H9 (cell line): Measurements from ENCODE around the gene MAP3K9. TPM values are rescaled to one million over a fixed set of nuclear protein-coding genes. Genes with fewer than 3 reads are reported as not detected.

Source experiments
- DNase-seq: peaks from one replicate; pipeline ENCODE4 v3.0.0-alpha.2; 2017
- H2AFZ ChIP-seq: one replicate; pipeline ENCODE4 v1.6.1; 2013; ENCODE audit warnings: mild to moderate bottlenecking, low read length, control low read depth, moderate library complexity
- H2AK5ac ChIP-seq: 2 replicates; pipeline ENCODE4 v1.6.1; 2013; ENCODE audit warnings: low read length, control low read depth, mixed read lengths; ENCODE audit not compliant: insufficient read length
- H2BK120ac ChIP-seq: one replicate; pipeline ENCODE4 v1.6.1; 2013; ENCODE audit warnings: low read depth, mild to moderate bottlenecking, low read length, control low read depth, inconsistent platforms; ENCODE audit not compliant: poor library complexity, severe bottlenecking
- H2BK12ac ChIP-seq: 2 replicates; pipeline ENCODE4 v1.6.1; 2013; ENCODE audit warnings: low read length, control low read depth, mixed read lengths, low read depth; ENCODE audit not compliant: insufficient read length
- H2BK15ac ChIP-seq: 2 replicates; pipeline ENCODE4 v1.6.1; 2013; ENCODE audit warnings: low read depth, low read length, control low read depth
- H2BK20ac ChIP-seq: one replicate; pipeline ENCODE4 v1.6.1; 2013; ENCODE audit warnings: low read depth, mild to moderate bottlenecking, low read length, control low read depth, inconsistent platforms; ENCODE audit not compliant: poor library complexity, severe bottlenecking
- H2BK5ac ChIP-seq: 2 replicates; pipeline ENCODE4 v1.6.1; 2013; ENCODE audit warnings: low read length, control low read depth, mixed read lengths; ENCODE audit not compliant: insufficient read length
- H3K14ac ChIP-seq: 2 replicates; pipeline ENCODE4 v1.6.1; 2013; ENCODE audit warnings: low read length, control low read depth; ENCODE audit not compliant: insufficient read depth
- H3K18ac ChIP-seq: 2 replicates; pipeline ENCODE4 v1.6.1; 2013; ENCODE audit warnings: low read depth, mild to moderate bottlenecking, mixed read lengths, low read length, control low read depth; ENCODE audit not compliant: insufficient read length
- H3K23ac ChIP-seq: 2 replicates; pipeline ENCODE4 v1.6.1; 2013; ENCODE audit warnings: low read length, control low read depth, mixed read lengths, low read depth; ENCODE audit not compliant: insufficient read length
- H3K23me2 ChIP-seq: 2 replicates; pipeline ENCODE4 v1.6.1; 2013; ENCODE audit warnings: low read depth, mild to moderate bottlenecking, mixed read lengths, low read length, control low read depth; ENCODE audit not compliant: insufficient read length, poor library complexity, severe bottlenecking
- H3K27ac ChIP-seq: 2 replicates; pipeline ENCODE4 v1.5.1; 2013; ENCODE audit warnings: low read length, control low read depth, mixed read lengths, low read depth; ENCODE audit not compliant: insufficient read length
- H3K27me3 ChIP-seq: 2 replicates; pipeline ENCODE4 v1.6.1; 2013; ENCODE audit warnings: low read length, control low read depth, inconsistent platforms; ENCODE audit not compliant: insufficient read depth
- H3K4ac ChIP-seq: 2 replicates; pipeline ENCODE4 v1.6.1; 2013; ENCODE audit warnings: low read depth, mild to moderate bottlenecking, control low read depth, inconsistent platforms, low read length, moderate library complexity
- H3K4me1 ChIP-seq: 2 replicates; pipeline ENCODE4 v1.6.1; 2013; ENCODE audit warnings: low read length, control low read depth, inconsistent platforms; ENCODE audit not compliant: insufficient read depth
- H3K4me2 ChIP-seq: 2 replicates; pipeline ENCODE4 v1.6.1; 2013; ENCODE audit warnings: low read length, control low read depth, mixed read lengths; ENCODE audit not compliant: insufficient read length, insufficient read depth
- H3K56ac ChIP-seq: 2 replicates; pipeline ENCODE4 v1.6.1; 2013; ENCODE audit warnings: low read depth, mild to moderate bottlenecking, mixed read lengths, low read length, control low read depth; ENCODE audit not compliant: insufficient read length
- H3K79me1 ChIP-seq: 2 replicates; pipeline ENCODE4 v1.6.1; 2013; ENCODE audit warnings: low read depth, mild to moderate bottlenecking, moderate library complexity, low read length, control low read depth, inconsistent platforms; ENCODE audit not compliant: insufficient read depth, poor library complexity, severe bottlenecking
- H3K79me2 ChIP-seq: 2 replicates; pipeline ENCODE4 v1.6.1; 2013; ENCODE audit warnings: low read length, control low read depth, inconsistent platforms; ENCODE audit not compliant: insufficient read depth
- H3K9ac ChIP-seq: 2 replicates; pipeline ENCODE4 v1.6.1; 2013; ENCODE audit warnings: low read length, control low read depth, mixed read lengths; ENCODE audit not compliant: insufficient read length; ENCODE audit errors: extremely low read depth
- H3K9me3 ChIP-seq: one replicate; pipeline ENCODE4 v1.6.1; 2013; ENCODE audit warnings: low read depth, low read length, inconsistent platforms; ENCODE audit not compliant: control insufficient read depth
- H3T11ph ChIP-seq: one replicate; pipeline ENCODE4 v1.6.1; 2013; ENCODE audit warnings: mild to moderate bottlenecking, low read length, control low read depth, inconsistent platforms
- H4K20me1 ChIP-seq: one replicate; pipeline ENCODE4 v1.6.1; 2013; ENCODE audit not compliant: control insufficient read depth, insufficient read length, insufficient read depth
- H4K5ac ChIP-seq: 2 replicates; pipeline ENCODE4 v1.6.1; 2013; ENCODE audit warnings: low read depth, mild to moderate bottlenecking, mixed read lengths, low read length, control low read depth; ENCODE audit not compliant: insufficient read length
- H4K8ac ChIP-seq: replicated peaks from 2 replicates; pipeline ENCODE4 v1.6.1; 2013; ENCODE audit warnings: low read length, control low read depth, mixed read lengths, low read depth; ENCODE audit not compliant: insufficient read length
- H4K91ac ChIP-seq: 2 replicates; pipeline ENCODE4 v1.6.1; 2013; ENCODE audit warnings: low read depth, mild to moderate bottlenecking, moderate library complexity, mixed read lengths, low read length, control low read depth; ENCODE audit not compliant: insufficient read length
- H3K27ac Mint-ChIP-seq, 3 experiments: 2 replicates in 2 of 3; 3 replicates in 1 of 3; pipeline ENCODE4 v1.8.0; 2020 to 2021; ENCODE audit warnings: mixed read lengths in 3 of 3, mild to moderate bottlenecking in 1 of 3, moderate library complexity in 1 of 3
- H3K27me3 Mint-ChIP-seq: 2 replicates; pipeline ENCODE4 v1.8.0; 2021; ENCODE audit warnings: low read depth, mild to moderate bottlenecking, moderate library complexity, mixed read lengths
- H3K36me3 Mint-ChIP-seq, 3 experiments: 2 replicates in 2 of 3; 3 replicates in 1 of 3; pipeline ENCODE4 v1.8.0; 2020 to 2021; ENCODE audit warnings: low read depth in 3 of 3, mixed read lengths in 3 of 3; ENCODE audit not compliant: insufficient read depth in 1 of 3
- H3K4me1 Mint-ChIP-seq, 2 experiments: 2 replicates each; pipeline ENCODE4 v1.8.0; 2020; ENCODE audit warnings: mixed read lengths in 2 of 2
- H3K4me3 Mint-ChIP-seq, 2 experiments: 2 replicates in 1 of 2; 3 replicates in 1 of 2; pipeline ENCODE4 v1.8.0; 2020 to 2021; ENCODE audit warnings: mild to moderate bottlenecking in 2 of 2, mixed read lengths in 2 of 2, moderate library complexity in 1 of 2
- H3K9me3 Mint-ChIP-seq, 2 experiments: 2 replicates in 1 of 2; 3 replicates in 1 of 2; pipeline ENCODE4 v1.8.0; 2020; ENCODE audit warnings: mild to moderate bottlenecking in 2 of 2, mixed read lengths in 2 of 2, moderate library complexity in 1 of 2
- WGBS: extraction: QIAGEN DNeasy Blood & Tissue Kit; methylation state at CpG from one replicate; pipeline ENCODE4 v1.1.7; 2013; ENCODE audit warnings: missing lambda C conversion rate, low lambda C conversion rate, mixed read lengths; ENCODE audit not compliant: insufficient read length; ENCODE audit errors: extremely low coverage; 5-methylcytosine and 5-hydroxymethylcytosine counted together
- total RNA-seq: library from RNA; stranded (reverse); gene quantifications from 2 replicates; pipeline ENCODE4 v1.2.1, GENCODE V29; 2021
- TF ChIP-seq, protein P1 (sequence below): fragments of 200-600 bp; sonication (generic); conservative IDR thresholded peaks from 3 replicates; pipeline ENCODE4 v1.8.0; 2021; ENCODE audit warnings: antibody characterized with exemption, mild to moderate bottlenecking

Gene MAP3K9
- total RNA-seq, 1 experiment from 2014 or later: 20.0 TPM

GRCh38 chr14:70753518-70753953 is 55.8 kb downstream of the MAP3K9 start:
- Histone ChIP-seq H3T11ph (no peak overlapping the region), H3K4ac (no peak overlapping the region), H3K79me1 (no peaks in the 10 kb centered on the region), H3K14ac (no peak overlapping the region), H3K4me1 (no peaks in the 10 kb centered on the region), H3K27me3 (no peaks in the 10 kb centered on the region), H3K9me3 (no peaks in the 10 kb centered on the region), H3K4me2 (no peak overlapping the region), H3K23ac (no peak overlapping the region), H3K9ac (no peak overlapping the region), H4K91ac (no peak overlapping the region), H3K79me2 (no peaks in the 10 kb centered on the region), H3K23me2 (no peaks in the 10 kb centered on the region), H2BK12ac (no peak overlapping the region), H2BK20ac (no peak overlapping the region), H2BK120ac (no peak overlapping the region), H2BK5ac (no peak overlapping the region), H4K8ac (no peak overlapping the region), H2AK5ac (no peak overlapping the region), H3K56ac (no peak overlapping the region), H4K5ac (no peak overlapping the region), H4K20me1 (no peaks in the 10 kb centered on the region), H2AFZ (no peak overlapping the region), H2BK15ac (no peak overlapping the region), H3K18ac (no peak overlapping the region), H3K27ac (no peak overlapping the region)
- H3K4me1 Mint-ChIP-seq: peaks cover 0 to 6% of the 10 kb centered on the region in 2 experiments; a peak in 1 of 4 replicates
- no peaks in the 10 kb centered on the region for H3K9me3 Mint-ChIP-seq
- no peak for DNase-seq
- peaks cover 16 to 53% (median 48%) of the 10 kb centered on the region in 3 experiments; a peak in 6 of 7 replicates for H3K36me3 Mint-ChIP-seq
- no peak overlapping the region for H3K27ac Mint-ChIP-seq
- TF ChIP-seq, protein P1, sequence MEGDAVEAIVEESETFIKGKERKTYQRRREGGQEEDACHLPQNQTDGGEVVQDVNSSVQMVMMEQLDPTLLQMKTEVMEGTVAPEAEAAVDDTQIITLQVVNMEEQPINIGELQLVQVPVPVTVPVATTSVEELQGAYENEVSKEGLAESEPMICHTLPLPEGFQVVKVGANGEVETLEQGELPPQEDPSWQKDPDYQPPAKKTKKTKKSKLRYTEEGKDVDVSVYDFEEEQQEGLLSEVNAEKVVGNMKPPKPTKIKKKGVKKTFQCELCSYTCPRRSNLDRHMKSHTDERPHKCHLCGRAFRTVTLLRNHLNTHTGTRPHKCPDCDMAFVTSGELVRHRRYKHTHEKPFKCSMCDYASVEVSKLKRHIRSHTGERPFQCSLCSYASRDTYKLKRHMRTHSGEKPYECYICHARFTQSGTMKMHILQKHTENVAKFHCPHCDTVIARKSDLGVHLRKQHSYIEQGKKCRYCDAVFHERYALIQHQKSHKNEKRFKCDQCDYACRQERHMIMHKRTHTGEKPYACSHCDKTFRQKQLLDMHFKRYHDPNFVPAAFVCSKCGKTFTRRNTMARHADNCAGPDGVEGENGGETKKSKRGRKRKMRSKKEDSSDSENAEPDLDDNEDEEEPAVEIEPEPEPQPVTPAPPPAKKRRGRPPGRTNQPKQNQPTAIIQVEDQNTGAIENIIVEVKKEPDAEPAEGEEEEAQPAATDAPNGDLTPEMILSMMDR: no peak
- no peaks in the 10 kb centered on the region; the same call in 1 of the 2 replicates for H3K27me3 Mint-ChIP-seq
- no CpG with 5 or more reads among the region's 4 CpGs for WGBS
- H3K4me3 Mint-ChIP-seq: no peak overlapping the region
